CD14-positive monocyte (primary cell): ENCODE results near the gene FBXO40. TPM values are rescaled to one million over a fixed set of nuclear protein-coding genes. Genes with fewer than 3 reads are reported as not detected.
A peak's percentile ranks its signal among the peaks of the same experiment; 100 is the strongest.

ENCODE experiments used
- DNase-seq, 3 donors: peaks; one replicate each; pipeline ENCODE4 v3.0.0-alpha.2; 2011 to 2022
- H2AFZ ChIP-seq: 2 replicates; pipeline ENCODE4 v1.6.0; 2012; ENCODE audit warnings: mild to moderate bottlenecking, low read depth, low read length, inconsistent platforms; ENCODE audit not compliant: insufficient read depth, poor library complexity, severe bottlenecking
- H3K27ac ChIP-seq, 2 donors: 1 replicate in 1 of 2; 2 replicates in 1 of 2; pipeline ENCODE4 v1.5.1; 2012 to 2013; ENCODE audit warnings: low read length in 2 of 2, control low read depth in 1 of 2, inconsistent platforms in 1 of 2, low read depth in 1 of 2, mild to moderate bottlenecking in 1 of 2
- H3K27me3 ChIP-seq, 2 donors: one replicate each; pipeline versions ENCODE4 v1.6.0 to v1.6.1; 2011 to 2013; ENCODE audit warnings: low read length in 2 of 2; ENCODE audit not compliant: control insufficient read depth in 2 of 2, insufficient read depth in 2 of 2
- H3K36me3 ChIP-seq, 2 donors: replicated peaks in 1 of 2; 1 replicate in 1 of 2; 2 replicates in 1 of 2; pipeline versions ENCODE4 v1.5.1 to v1.6.1; 2012 to 2013; ENCODE audit warnings: low read length in 2 of 2, control low read depth in 1 of 2, inconsistent platforms in 1 of 2, mild to moderate bottlenecking in 1 of 2; ENCODE audit not compliant: insufficient read depth in 2 of 2, control insufficient read depth in 1 of 2
- H3K4me1 ChIP-seq, 2 donors: 1 replicate in 1 of 2; 2 replicates in 1 of 2; pipeline versions ENCODE4 v1.5.1 to v1.6.1; 2012 to 2013; ENCODE audit warnings: low read length in 2 of 2, control low read depth in 1 of 2, inconsistent platforms in 1 of 2, mild to moderate bottlenecking in 1 of 2, moderate library complexity in 1 of 2; ENCODE audit not compliant: insufficient read depth in 2 of 2, control insufficient read depth in 1 of 2
- H3K4me2 ChIP-seq: replicated peaks from 2 replicates; pipeline ENCODE3; 2012; ENCODE audit warnings: low read length, moderate library complexity, mild to moderate bottlenecking; ENCODE audit not compliant: poor library complexity, severe bottlenecking; ENCODE audit errors: extremely low read depth
- H3K4me3 ChIP-seq, 3 experiments: fragments of 200-600 bp in 1 of 3; sonication (generic) in 1 of 3; replicated peaks in 1 of 3; 1 replicate in 2 of 3; 2 replicates in 1 of 3; pipeline ENCODE4 v1.5.1; 2011 to 2013; ENCODE audit warnings: low read length in 3 of 3, mild to moderate bottlenecking in 3 of 3, control low read depth in 2 of 3, low read depth in 2 of 3, inconsistent platforms in 1 of 3, moderate library complexity in 1 of 3
- H3K79me2 ChIP-seq: 2 replicates; pipeline ENCODE4 v1.6.0; 2012; ENCODE audit warnings: mild to moderate bottlenecking, control low read depth, inconsistent platforms, low read length, moderate library complexity; ENCODE audit not compliant: insufficient read depth
- H3K9ac ChIP-seq: 2 replicates; pipeline ENCODE4 v1.6.0; 2017; ENCODE audit warnings: low read length, mild to moderate bottlenecking; ENCODE audit not compliant: insufficient read depth, poor library complexity, severe bottlenecking
- H3K9me3 ChIP-seq, 2 donors: replicated peaks in 1 of 2; 1 replicate in 1 of 2; 2 replicates in 1 of 2; pipeline versions ENCODE4 v1.5.1 to v1.6.1; 2012 to 2013; ENCODE audit warnings: low read length in 2 of 2, control low read depth in 1 of 2; ENCODE audit not compliant: control insufficient read depth in 1 of 2, insufficient read depth in 1 of 2
- H4K20me1 ChIP-seq: 2 replicates; pipeline ENCODE4 v1.6.0; 2012; ENCODE audit warnings: mild to moderate bottlenecking, low read length, control low read depth, moderate library complexity; ENCODE audit not compliant: insufficient read depth
- H3K27ac Mint-ChIP-seq, 7 donors: one replicate each; pipeline ENCODE4 v1.8.0; 2020; ENCODE audit warnings: mild to moderate bottlenecking in 7 of 7, mixed read lengths in 7 of 7, moderate library complexity in 6 of 7, inconsistent platforms in 2 of 7
- H3K27me3 Mint-ChIP-seq, 3 donors: one replicate each; pipeline ENCODE4 v1.8.0; 2021 to 2022; ENCODE audit warnings: low read depth in 3 of 3, mild to moderate bottlenecking in 3 of 3, mixed read lengths in 3 of 3, moderate library complexity in 3 of 3, inconsistent platforms in 1 of 3
- H3K36me3 Mint-ChIP-seq, 2 donors: one replicate each; pipeline ENCODE4 v1.8.0; 2020; ENCODE audit warnings: mixed read lengths in 2 of 2, inconsistent platforms in 1 of 2, mild to moderate bottlenecking in 1 of 2
- H3K4me1 Mint-ChIP-seq: one replicate; pipeline ENCODE4 v1.8.0; 2020; ENCODE audit warnings: mild to moderate bottlenecking, mixed read lengths
- H3K4me3 Mint-ChIP-seq, 2 donors: one replicate each; pipeline ENCODE4 v1.8.0; 2020; ENCODE audit warnings: mild to moderate bottlenecking in 2 of 2, mixed read lengths in 2 of 2, moderate library complexity in 1 of 2
- H3K9me3 Mint-ChIP-seq, 7 donors: one replicate each; pipeline ENCODE4 v1.8.0; 2020 to 2022; ENCODE audit warnings: mixed read lengths in 7 of 7, mild to moderate bottlenecking in 6 of 7, moderate library complexity in 6 of 7, inconsistent platforms in 2 of 7
- CTCF ChIP-seq: fragments of 200-600 bp; IDR thresholded peaks from one replicate; pipeline ENCODE4 v1.8.0; 2022; ENCODE audit warnings: antibody characterized with exemption, mild to moderate bottlenecking
- WGBS: methylation state at CpG from one replicate; pipeline ENCODE4 v1.1.5; 2013; ENCODE audit warnings: missing lambda C conversion rate; ENCODE audit not compliant: insufficient coverage; 5-methylcytosine and 5-hydroxymethylcytosine counted together
- intact Hi-C, 2 donors: fragments of 100-400 bp; cut with micrococcal nuclease; formaldehyde crosslinking; loops; one replicate each; pipeline versions ENCODE4 v1.15.0 to v1.15.1; 2023
- polyA minus RNA-seq: library from RNA; depleted of rRNA, polyadenylated mRNA; stranded (reverse); fragments of >200 nt; gene quantifications from 2 replicates; pipeline ENCODE4 v1.2.3, GENCODE V29; 2012
- polyA plus RNA-seq, 3 donors: library from polyadenylated mRNA; depleted of rRNA in 1 of 3; unstranded in 2 of 3; stranded (reverse) in 1 of 3; fragments of 300-500 nt in 2 of 3; fragments of >200 nt in 1 of 3; fragmentation: Illumina TruSeq in 2 of 3; gene quantifications; 1 replicate in 2 of 3; 2 replicates in 1 of 3; pipeline ENCODE4 v1.2.3, GENCODE V29; 2012 to 2021
- total RNA-seq, 12 experiments: library from RNA in 1 of 12; stranded (reverse) in 1 of 12; fragments of 120-200 nt in 1 of 12; gene quantifications; one replicate each; pipeline ENCODE4 v1.2.4 and lab custom pipeline; 2013 to 2026; ENCODE audit warnings: mixed read lengths in 6 of 12, inconsistent platforms in 1 of 12

Gene FBXO40
- not detected for total RNA-seq (2013)
- not detected for polyA plus RNA-seq
- polyA minus RNA-seq: not detected in 2 replicates
- total RNA-seq (lab: John Stamatoyannopoulos, UW): 0 to 2.0 (median 0) reads per million in 11 experiments

- H3K4me1 Mint-ChIP-seq: peaks cover 4% of the 10 kb centered on the region
- no peaks in the 10 kb centered on the region for H3K9me3 Mint-ChIP-seq
- Histone ChIP-seq H3K9ac (no peak within 1 kb of the TSS), H3K27ac (no peak within 1 kb of the TSS), H3K27me3 (no peaks in the 10 kb centered on the region), H3K4me2 (no peak within 1 kb of the TSS), H3K4me3 (no peak within 1 kb of the TSS), H2AFZ (no peak within 1 kb of the TSS), H3K79me2 (no peaks in the 10 kb centered on the region), H4K20me1 (no peaks in the 10 kb centered on the region), H3K36me3 (no peaks in the 10 kb centered on the region), H3K4me1 (no peaks in the 10 kb centered on the region), H3K9me3 (no peaks in the 10 kb centered on the region)
- H3K36me3 Mint-ChIP-seq: no peaks in the 10 kb centered on the region
- H3K27ac Mint-ChIP-seq: peak within 1 kb of the TSS in 1 of 7 donors; percentile 10
- no peak within 1 kb of the TSS for H3K4me3 Mint-ChIP-seq
- no peak for DNase-seq
- peaks cover 3 to 7% (median 5%) of the 10 kb centered on the region in 3 donors for H3K27me3 Mint-ChIP-seq
- no peak for TF ChIP-seq CTCF
- intact Hi-C loops: no loop called here
- WGBS: 83% methylated on average over 9 of the region's 11 CpGs
Observed at GRCh38 chr3:121592856-121593702, at the start of gene FBXO40. TSS of gene FBXO40 (plus strand) at chr3:121593379. CDS start at chr3:121620576, 27,197 bp downstream.

GRCh38 chr3:121545049-121545573 is 48.1 kb upstream of the FBXO40 start:
- H3K36me3 Mint-ChIP-seq: peaks cover 10 to 28% of the 10 kb centered on the region in 2 donors
- peaks cover 31 to 39% of the 10 kb centered on the region in 2 donors for H3K4me1 ChIP-seq
- H3K4me3 ChIP-seq: peak overlapping the region; percentile 82 to 99 (median 88)
- no peak for TF ChIP-seq CTCF
- intact Hi-C loops: loop anchor here (5.0 to 10.0 kb wide), 5 partner anchors 110 to 1140 kb away; partner anchors contain the start of genes WDR5B (in 2 of the 2) and PARP14 (in 1 of the 2)
- no peaks in the 10 kb centered on the region for H4K20me1 ChIP-seq
- H3K4me2 ChIP-seq: peak overlapping the region; percentile 98
- DNase-seq: no peak
- H3K4me1 Mint-ChIP-seq: peaks cover 21% of the 10 kb centered on the region
- 0% methylated on average over 4 of the region's 18 CpGs for WGBS
- peak overlapping the region; percentile 92 for H3K4me3 Mint-ChIP-seq
- no peaks in the 10 kb centered on the region for H3K27me3 ChIP-seq
- peak overlapping the region; percentile 99 for H2AFZ ChIP-seq
- peaks cover 2 to 22% of the 10 kb centered on the region in 2 donors for H3K36me3 ChIP-seq
- H3K27ac Mint-ChIP-seq: peak overlapping the region in 6 of 7 donors; percentile 8 to 83 (median 70)
- peaks cover 0 to 2% (median 0%) of the 10 kb centered on the region in 3 donors for H3K27me3 Mint-ChIP-seq
- no peaks in the 10 kb centered on the region for H3K9me3 Mint-ChIP-seq
- peaks cover 55% of the 10 kb centered on the region for H3K79me2 ChIP-seq
- peak overlapping the region; percentile 60 for H3K9ac ChIP-seq
- H3K9me3 ChIP-seq: no peaks in the 10 kb centered on the region
- H3K27ac ChIP-seq: peak overlapping the region in 1 of 2 donors; percentile 82
